ENCODE data around the gene ATP6V0A1.

- TF ChIP-seq CTCF (conservative IDR thresholded peaks at IDR 0.05; ENCODE audit: low read depth, low read length) (no peak), EZH2phosphoT487 (IDR thresholded peaks at IDR 0.05; ENCODE audit: borderline replicate concordance, low read length) (no peak), EZH2 (IDR thresholded peaks at IDR 0.05; ENCODE audit: low read length, unreplicated experiment) (no peak)
These were observed 49.0 kb upstream of the ATP6V0A1 start for GRCh38 chr17:42409523-42410318.

Measured in PC-3 (cell line).